Measurements from ENCODE around the gene SNTB2.

DNA sequence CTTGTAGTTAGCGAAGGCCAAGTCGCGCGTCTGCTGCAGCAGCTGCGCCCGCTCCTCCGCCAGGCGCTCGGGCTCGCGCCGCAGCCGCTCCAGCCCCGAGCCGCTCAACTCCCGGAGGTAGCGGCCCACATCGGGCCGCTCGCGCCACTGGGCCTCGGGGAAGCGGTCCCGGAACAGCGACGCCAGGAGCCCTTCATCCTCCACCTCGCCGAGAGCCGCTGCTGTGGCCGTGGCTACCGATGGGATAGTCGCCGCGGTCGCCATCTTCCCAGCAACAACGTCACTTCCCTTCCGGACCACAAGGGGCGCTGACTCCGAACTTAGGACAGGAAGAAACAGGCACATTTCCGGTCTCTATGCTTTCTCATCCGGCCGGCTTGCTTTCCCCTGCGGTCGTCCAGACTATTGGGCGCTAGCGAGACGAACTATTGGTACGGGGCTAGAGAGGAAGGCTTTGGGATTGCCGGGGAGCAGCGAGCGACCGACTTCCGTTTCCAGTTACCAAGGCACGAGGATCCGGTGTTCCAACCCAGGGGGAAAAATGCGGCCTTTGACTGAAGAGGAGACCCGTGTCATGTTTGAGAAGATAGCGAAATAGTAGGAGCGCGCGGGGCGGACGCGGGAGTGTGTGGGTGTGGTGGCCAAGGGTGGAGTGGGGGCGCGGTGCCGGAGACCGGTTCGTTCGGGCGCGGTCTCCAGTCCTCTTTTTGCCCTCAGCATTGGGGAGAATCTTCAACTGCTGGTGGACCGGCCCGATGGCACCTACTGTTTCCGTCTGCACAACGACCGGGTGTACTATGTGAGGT, 152.5 kb downstream of the SNTB2 start, which contains the start of the genes COG8 and NIP7:
- TF ChIP-seq, protein P1, sequence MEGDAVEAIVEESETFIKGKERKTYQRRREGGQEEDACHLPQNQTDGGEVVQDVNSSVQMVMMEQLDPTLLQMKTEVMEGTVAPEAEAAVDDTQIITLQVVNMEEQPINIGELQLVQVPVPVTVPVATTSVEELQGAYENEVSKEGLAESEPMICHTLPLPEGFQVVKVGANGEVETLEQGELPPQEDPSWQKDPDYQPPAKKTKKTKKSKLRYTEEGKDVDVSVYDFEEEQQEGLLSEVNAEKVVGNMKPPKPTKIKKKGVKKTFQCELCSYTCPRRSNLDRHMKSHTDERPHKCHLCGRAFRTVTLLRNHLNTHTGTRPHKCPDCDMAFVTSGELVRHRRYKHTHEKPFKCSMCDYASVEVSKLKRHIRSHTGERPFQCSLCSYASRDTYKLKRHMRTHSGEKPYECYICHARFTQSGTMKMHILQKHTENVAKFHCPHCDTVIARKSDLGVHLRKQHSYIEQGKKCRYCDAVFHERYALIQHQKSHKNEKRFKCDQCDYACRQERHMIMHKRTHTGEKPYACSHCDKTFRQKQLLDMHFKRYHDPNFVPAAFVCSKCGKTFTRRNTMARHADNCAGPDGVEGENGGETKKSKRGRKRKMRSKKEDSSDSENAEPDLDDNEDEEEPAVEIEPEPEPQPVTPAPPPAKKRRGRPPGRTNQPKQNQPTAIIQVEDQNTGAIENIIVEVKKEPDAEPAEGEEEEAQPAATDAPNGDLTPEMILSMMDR (IDR thresholded peaks at IDR 0.05 in 4 of 5, conservative IDR thresholded peaks at IDR 0.05 in 1 of 5) = peak; percentile 86 to 93 (median 89)
- TF ChIP-seq POLR2A (IDR thresholded peaks at IDR 0.05) = peak; percentile 41 to 52
